Measurements from ENCODE around the gene MLLT3. TPM values are rescaled to one million over a fixed set of nuclear protein-coding genes. Genes with fewer than 3 reads are reported as not detected.

Gene MLLT3
- total RNA-seq, 3 donors from 2014 or later (not counting 1 experiment from before 2014, with no cell fraction given) = 24.3 to 26.6 (median 25.2) TPM

DNA sequence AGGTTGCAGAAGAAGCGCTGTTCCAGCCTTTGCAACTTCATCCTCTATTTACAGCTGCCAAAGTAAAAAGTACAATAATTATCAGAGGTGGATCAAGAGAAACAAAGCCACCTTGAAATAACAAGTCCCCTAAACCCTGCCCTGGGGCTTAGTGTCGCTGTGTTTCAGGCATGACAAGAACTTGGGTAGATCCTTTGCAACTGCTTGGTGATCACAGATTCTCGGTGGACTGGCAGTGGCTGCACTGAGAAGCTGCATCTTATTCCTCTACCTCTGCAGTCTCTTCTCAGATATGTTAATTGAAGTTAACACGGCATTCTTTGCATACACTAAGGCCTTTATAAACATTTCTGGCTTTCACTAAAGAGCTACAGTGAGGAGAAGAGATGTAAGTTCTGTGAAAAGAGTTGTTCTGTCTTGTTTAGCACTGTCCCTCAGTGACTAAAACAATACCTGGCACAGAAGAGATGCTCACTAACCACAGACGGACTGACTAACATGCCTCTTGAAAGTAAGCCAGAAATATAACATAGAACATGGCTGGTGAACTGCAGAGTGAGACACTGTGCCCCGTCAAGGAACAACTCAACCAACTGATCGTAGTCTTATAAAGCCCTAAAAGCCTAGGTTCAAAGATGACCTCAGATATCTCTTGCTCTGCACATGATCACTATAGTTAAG, 144.2 kb downstream of the MLLT3 start:
- H3K9me3 Mint-ChIP-seq = no peaks in the 10 kb centered on the region
- no peaks in the 10 kb centered on the region for H3K27me3 ChIP-seq (ENCODE audit: control insufficient read depth, insufficient read depth, low read length)
- H3K4me1 Mint-ChIP-seq = peaks cover 39 to 41% of the 10 kb centered on the region in 2 donors
- H3K27ac Mint-ChIP-seq = no peak overlapping the region
- H3K27me3 Mint-ChIP-seq (ENCODE audit: low read depth in 2 of 2) = no peaks in the 10 kb centered on the region
- no peak for DNase-seq
- H3K27ac ChIP-seq (ENCODE audit: low read length) = no peak overlapping the region
- no peaks in the 10 kb centered on the region for H3K36me3 Mint-ChIP-seq
- intact Hi-C loops (cut with micrococcal nuclease) = no loop called here
- TF ChIP-seq, protein P1, sequence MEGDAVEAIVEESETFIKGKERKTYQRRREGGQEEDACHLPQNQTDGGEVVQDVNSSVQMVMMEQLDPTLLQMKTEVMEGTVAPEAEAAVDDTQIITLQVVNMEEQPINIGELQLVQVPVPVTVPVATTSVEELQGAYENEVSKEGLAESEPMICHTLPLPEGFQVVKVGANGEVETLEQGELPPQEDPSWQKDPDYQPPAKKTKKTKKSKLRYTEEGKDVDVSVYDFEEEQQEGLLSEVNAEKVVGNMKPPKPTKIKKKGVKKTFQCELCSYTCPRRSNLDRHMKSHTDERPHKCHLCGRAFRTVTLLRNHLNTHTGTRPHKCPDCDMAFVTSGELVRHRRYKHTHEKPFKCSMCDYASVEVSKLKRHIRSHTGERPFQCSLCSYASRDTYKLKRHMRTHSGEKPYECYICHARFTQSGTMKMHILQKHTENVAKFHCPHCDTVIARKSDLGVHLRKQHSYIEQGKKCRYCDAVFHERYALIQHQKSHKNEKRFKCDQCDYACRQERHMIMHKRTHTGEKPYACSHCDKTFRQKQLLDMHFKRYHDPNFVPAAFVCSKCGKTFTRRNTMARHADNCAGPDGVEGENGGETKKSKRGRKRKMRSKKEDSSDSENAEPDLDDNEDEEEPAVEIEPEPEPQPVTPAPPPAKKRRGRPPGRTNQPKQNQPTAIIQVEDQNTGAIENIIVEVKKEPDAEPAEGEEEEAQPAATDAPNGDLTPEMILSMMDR (IDR thresholded peaks at IDR 0.05) = no peak
- H3K4me3 ChIP-seq (ENCODE audit: low read length) = no peak overlapping the region
- no peaks in the 10 kb centered on the region for H3K36me3 ChIP-seq (ENCODE audit: control insufficient read depth, insufficient read depth, low read length)
- no peaks in the 10 kb centered on the region for H3K4me1 ChIP-seq (ENCODE audit: control insufficient read depth, insufficient read depth, low read length)
- no peak for ATAC-seq
- 96% methylated on average over 6 of the region's 7 CpGs for WGBS (ENCODE audit: insufficient coverage)
- H3K4me3 Mint-ChIP-seq = no peak overlapping the region
- H3K9me3 ChIP-seq (ENCODE audit: control insufficient read depth, insufficient read depth, low read length) = no peaks in the 10 kb centered on the region

DNA sequence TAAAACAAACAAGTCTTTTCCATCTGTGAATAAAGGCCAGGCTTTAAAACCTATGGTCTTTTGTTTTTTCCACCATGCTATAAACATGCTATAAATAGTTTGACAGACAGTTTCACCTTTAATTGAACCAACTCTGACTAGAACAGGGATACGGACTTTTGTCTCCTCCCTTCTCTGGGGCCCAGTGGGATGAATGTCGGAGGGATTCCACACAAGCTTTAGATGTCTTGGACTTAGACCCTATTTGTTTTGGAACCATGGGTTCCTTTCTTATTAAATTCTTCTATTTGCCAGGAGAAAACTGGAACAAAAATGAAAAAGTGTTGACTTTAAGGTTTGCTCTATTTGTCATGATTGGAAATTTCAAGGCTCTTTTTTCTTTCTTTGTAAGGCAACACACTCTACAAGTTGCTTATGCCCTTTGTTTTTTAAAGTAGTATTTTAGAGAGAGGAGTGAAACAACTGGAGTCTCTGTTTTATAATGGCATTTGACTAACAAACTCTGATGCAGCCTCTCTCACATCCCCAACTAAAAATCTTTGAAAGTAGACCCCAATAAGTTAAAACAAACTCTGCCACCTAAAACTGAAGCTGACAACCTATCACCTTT, 145.3 kb downstream of the MLLT3 start:
- Histone ChIP-seq H3K27me3 (ENCODE audit: control insufficient read depth, insufficient read depth, low read length) (no peaks in the 10 kb centered on the region), H3K27ac (ENCODE audit: low read length) (no peak overlapping the region), H3K9me3 (ENCODE audit: control insufficient read depth, insufficient read depth, low read length) (no peaks in the 10 kb centered on the region), H3K4me3 (ENCODE audit: low read length) (no peak overlapping the region), H3K36me3 (ENCODE audit: control insufficient read depth, insufficient read depth, low read length) (no peaks in the 10 kb centered on the region), H3K4me1 (ENCODE audit: control insufficient read depth, insufficient read depth, low read length) (no peaks in the 10 kb centered on the region)
- Mint-ChIP-seq H3K4me1 (peaks cover 40 to 46% of the 10 kb centered on the region in 2 donors), H3K27ac (no peak overlapping the region), H3K9me3 (no peaks in the 10 kb centered on the region), H3K4me3 (no peak overlapping the region), H3K36me3 (no peaks in the 10 kb centered on the region), H3K27me3 (ENCODE audit: low read depth in 2 of 2) (no peaks in the 10 kb centered on the region)
- TF ChIP-seq, protein P1 (IDR thresholded peaks at IDR 0.05) = no peak
- ATAC-seq (no peak), DNase-seq (no peak)
- intact Hi-C loops (cut with micrococcal nuclease) = no loop called here
- 100% methylated on average over 2 of the region's 2 CpGs for WGBS (ENCODE audit: insufficient coverage)

DNA sequence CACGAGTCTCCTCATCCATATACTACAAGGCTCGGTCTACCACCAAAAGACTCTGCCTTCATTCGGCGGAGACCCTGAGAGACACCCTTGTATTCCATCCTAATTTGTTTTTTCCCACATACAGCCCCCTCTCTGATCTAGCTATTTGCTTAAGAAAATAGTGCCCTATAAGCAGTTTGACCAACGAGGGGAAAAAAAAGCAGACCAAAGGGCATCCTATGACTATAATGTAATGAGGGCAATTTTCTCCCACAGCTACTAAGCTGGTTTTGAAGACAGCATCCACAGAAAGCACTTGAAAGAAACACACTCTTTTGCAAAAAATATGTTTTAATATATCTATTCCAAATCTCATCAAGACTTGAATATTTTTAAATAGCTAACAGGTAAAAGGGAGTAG, 147.8 kb downstream of the MLLT3 start:
- Histone ChIP-seq H3K4me1 (ENCODE audit: control insufficient read depth, insufficient read depth, low read length) (no peaks in the 10 kb centered on the region), H3K27me3 (ENCODE audit: control insufficient read depth, insufficient read depth, low read length) (no peaks in the 10 kb centered on the region), H3K4me3 (ENCODE audit: low read length) (no peak overlapping the region), H3K36me3 (ENCODE audit: control insufficient read depth, insufficient read depth, low read length) (no peaks in the 10 kb centered on the region), H3K9me3 (ENCODE audit: control insufficient read depth, insufficient read depth, low read length) (no peaks in the 10 kb centered on the region), H3K27ac (ENCODE audit: low read length) (no peak overlapping the region)
- ATAC-seq = no peak
- Mint-ChIP-seq H3K9me3 (no peaks in the 10 kb centered on the region), H3K4me1 (peaks cover 36 to 40% of the 10 kb centered on the region in 2 donors), H3K4me3 (no peak overlapping the region), H3K27me3 (ENCODE audit: low read depth in 2 of 2) (no peaks in the 10 kb centered on the region), H3K36me3 (no peaks in the 10 kb centered on the region), H3K27ac (no peak overlapping the region)
- 91% methylated on average over 4 of the region's 5 CpGs for WGBS (ENCODE audit: insufficient coverage)
- intact Hi-C loops (cut with micrococcal nuclease) = no loop called here
- TF ChIP-seq, protein P1 (IDR thresholded peaks at IDR 0.05) = no peak
- no peak for DNase-seq
